ENCODE measurements around the gene CARTPT.

CARTPT gene

DNA sequence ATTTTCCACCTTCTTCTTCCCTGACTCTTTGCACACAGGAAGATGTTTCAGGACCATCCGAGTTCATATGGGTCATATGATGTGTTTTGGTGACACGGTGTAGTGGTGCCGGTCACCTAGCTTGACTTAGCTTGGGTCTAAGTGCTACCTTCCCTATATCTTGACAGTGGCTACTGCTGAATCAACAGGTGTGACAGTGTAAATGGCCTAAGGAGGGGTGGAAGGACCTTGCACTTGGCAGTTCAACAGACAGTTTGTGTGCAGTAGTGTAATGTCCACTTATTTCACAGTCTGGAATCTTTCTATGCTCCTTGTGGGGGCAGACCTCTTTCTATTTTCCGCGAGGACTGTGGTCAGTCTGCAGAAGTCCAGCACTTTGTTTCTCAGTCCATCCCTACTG lies 43.8 kb downstream of the CARTPT start:
- TF ChIP-seq, protein P1, sequence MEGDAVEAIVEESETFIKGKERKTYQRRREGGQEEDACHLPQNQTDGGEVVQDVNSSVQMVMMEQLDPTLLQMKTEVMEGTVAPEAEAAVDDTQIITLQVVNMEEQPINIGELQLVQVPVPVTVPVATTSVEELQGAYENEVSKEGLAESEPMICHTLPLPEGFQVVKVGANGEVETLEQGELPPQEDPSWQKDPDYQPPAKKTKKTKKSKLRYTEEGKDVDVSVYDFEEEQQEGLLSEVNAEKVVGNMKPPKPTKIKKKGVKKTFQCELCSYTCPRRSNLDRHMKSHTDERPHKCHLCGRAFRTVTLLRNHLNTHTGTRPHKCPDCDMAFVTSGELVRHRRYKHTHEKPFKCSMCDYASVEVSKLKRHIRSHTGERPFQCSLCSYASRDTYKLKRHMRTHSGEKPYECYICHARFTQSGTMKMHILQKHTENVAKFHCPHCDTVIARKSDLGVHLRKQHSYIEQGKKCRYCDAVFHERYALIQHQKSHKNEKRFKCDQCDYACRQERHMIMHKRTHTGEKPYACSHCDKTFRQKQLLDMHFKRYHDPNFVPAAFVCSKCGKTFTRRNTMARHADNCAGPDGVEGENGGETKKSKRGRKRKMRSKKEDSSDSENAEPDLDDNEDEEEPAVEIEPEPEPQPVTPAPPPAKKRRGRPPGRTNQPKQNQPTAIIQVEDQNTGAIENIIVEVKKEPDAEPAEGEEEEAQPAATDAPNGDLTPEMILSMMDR (IDR thresholded peaks at IDR 0.05; ENCODE audit: low read depth, low read length): no peak
- H3K4me3 ChIP-seq (ENCODE audit: low read depth, low read length): no peak overlapping the region

DNA sequence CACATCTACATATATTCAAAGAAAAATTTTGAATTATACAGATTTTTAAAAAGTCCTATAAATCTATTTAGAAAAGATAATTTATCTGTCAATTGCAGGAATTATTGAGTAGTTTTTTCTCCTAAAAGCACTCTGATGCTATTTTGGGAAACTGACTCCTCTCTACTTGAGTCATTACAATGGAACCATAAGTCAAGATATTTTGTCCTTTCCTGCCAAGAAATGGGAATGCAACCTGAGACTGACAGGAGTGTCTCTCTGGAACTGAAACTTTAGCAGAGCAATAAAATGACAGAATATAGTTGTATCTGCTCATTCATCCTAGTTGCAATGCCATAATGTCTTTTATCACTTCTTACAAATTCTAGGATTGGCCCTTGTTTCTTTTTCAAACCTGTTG lies 48.6 kb downstream of the CARTPT start:
- H3K4me3 ChIP-seq (ENCODE audit: low read depth, low read length): no peak overlapping the region
- TF ChIP-seq, protein P1 (IDR thresholded peaks at IDR 0.05; ENCODE audit: low read depth, low read length): no peak

DNA sequence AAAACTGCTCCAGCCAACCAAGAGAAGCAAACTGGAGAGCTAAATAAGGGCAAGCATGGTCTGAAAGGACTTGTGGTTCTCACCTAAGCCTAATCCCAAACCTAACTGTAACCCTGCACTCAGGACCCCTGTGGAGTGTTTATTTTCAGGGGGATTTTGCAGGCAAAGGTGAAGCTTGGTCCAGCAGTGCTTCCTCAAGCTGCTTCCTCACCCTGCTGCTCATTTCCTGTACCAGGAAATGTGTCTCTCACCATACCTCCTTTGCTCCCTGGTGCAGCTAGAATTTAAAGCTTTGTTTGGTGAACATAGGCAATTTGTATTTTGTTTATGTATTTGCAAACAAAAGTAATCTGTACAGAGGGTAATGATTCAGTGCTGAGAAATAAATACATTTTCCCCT lies 50.2 kb downstream of the CARTPT start:
- TF ChIP-seq, protein P1 (IDR thresholded peaks at IDR 0.05; ENCODE audit: low read depth, low read length): no peak
- H3K4me3 ChIP-seq (ENCODE audit: low read depth, low read length): no peak overlapping the region

DNA sequence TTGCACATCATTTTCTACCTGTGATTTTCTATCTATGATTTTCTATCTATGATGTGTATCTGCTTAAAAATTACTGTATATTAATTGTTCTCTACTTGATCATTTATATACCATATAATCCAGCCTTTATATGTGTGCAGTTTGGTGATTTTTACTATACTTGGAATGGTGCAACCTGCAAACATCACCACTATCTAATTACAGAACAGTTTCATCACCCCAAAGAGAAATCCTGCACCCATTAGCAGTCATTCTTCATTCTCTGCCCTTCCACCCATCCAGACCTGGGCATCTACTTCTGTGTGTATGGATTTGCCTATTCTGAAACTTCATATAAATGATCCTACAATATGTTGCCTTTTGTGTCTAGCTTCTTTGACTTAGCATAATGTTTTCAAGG lies 51.3 kb downstream of the CARTPT start:
- no peak overlapping the region for H3K4me3 ChIP-seq (ENCODE audit: low read depth, low read length)
- TF ChIP-seq, protein P1 (IDR thresholded peaks at IDR 0.05; ENCODE audit: low read depth, low read length): no peak

Measured in WI38 (cell line).